ENCODE data around the gene GRAP2.

- TF ChIP-seq, protein P1, sequence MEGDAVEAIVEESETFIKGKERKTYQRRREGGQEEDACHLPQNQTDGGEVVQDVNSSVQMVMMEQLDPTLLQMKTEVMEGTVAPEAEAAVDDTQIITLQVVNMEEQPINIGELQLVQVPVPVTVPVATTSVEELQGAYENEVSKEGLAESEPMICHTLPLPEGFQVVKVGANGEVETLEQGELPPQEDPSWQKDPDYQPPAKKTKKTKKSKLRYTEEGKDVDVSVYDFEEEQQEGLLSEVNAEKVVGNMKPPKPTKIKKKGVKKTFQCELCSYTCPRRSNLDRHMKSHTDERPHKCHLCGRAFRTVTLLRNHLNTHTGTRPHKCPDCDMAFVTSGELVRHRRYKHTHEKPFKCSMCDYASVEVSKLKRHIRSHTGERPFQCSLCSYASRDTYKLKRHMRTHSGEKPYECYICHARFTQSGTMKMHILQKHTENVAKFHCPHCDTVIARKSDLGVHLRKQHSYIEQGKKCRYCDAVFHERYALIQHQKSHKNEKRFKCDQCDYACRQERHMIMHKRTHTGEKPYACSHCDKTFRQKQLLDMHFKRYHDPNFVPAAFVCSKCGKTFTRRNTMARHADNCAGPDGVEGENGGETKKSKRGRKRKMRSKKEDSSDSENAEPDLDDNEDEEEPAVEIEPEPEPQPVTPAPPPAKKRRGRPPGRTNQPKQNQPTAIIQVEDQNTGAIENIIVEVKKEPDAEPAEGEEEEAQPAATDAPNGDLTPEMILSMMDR (IDR thresholded peaks at IDR 0.05), result no peak
- TF ChIP-seq TCF7L2 (IDR thresholded peaks at IDR 0.05; ENCODE audit: low read depth, low read length), result no peak
These were observed 64.9 kb downstream of the GRAP2 start for GRCh38 chr22:39965748-39966147.

All from Panc1 (cell line).